ENCODE data around the gene PCK1. TPM values are rescaled to one million over a fixed set of nuclear protein-coding genes. Genes with fewer than 3 reads are reported as not detected.

Gene PCK1
- total and polyA plus RNA-seq, 2 experiments from 2014 or later, result not detected

DNA sequence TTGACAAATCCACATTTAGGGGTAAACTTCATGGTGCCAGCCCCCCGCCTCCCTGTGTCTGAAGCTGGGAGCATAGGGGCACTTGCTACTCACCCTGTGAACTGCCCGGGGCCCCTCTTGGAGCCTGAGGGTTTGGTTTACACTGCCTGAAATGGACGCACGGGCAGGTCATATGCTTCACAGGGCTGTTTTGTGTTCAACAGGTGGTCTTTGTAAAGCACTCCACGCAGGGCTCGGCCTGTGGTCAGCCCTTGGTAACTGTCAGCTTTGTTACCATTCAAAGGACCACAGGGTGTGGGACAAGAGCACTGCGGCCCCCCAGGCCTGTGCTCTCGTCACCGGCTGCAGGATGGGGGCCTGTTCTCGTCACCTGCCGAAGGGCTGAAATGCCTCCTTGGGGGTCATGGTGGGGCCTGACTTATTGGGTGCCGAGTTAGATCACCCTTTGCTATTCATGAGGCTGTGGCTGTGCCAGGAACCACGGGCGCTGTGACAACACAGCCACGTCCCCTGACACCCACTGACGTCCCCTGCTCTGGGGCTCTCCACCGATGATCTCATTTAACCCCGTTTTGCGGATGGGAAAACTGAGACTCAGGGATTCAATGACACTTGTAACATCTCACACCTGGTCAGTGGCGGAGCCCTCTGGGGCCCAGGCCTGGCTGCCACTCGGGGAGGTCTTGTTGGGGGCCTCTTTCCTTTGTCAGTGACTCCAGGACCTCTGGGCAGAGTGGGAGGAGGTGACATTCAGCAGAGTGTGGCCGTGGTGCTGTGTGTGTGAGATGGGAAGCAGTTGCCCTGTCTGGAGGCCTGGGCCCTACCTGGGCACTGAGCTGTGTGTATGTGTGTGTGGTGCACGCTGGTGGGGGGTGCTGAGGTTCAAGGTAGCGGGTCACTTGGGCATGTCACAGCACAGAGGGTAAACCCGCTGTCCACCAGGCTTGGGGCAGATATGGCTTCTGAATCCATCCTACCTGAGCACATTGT, 34.4 kb downstream of the PCK1 start:
- H3K9me3 ChIP-seq (ENCODE audit: low read depth), result no peaks in the 10 kb centered on the region
- no peak overlapping the region for H3K4me2 ChIP-seq (ENCODE audit: unreplicated experiment)
- H3K27ac ChIP-seq, result no peak overlapping the region
- 77% methylated on average over 23 to 25 of the region's 25 CpGs for WGBS, 2 experiments (ENCODE audit: low coverage in 1 of 2, low lambda C conversion rate in 2 of 2, missing lambda C conversion rate in 2 of 2)
- no peaks in the 10 kb centered on the region for H3K4me1 ChIP-seq (ENCODE audit: insufficient read depth)
- no peaks in the 10 kb centered on the region for H3F3A ChIP-seq (ENCODE audit: insufficient read depth)
- H3K79me2 ChIP-seq (ENCODE audit: insufficient read depth), result no peaks in the 10 kb centered on the region
- H3K9ac ChIP-seq, result no peak overlapping the region
- in situ Hi-C loops (cut with MboI), result no loop called here
- no peak overlapping the region for H2AFZ ChIP-seq
- no peaks in the 10 kb centered on the region for H3K36me3 ChIP-seq (ENCODE audit: low read depth)
- no peaks in the 10 kb centered on the region for H3K27me3 ChIP-seq (replicated peaks; ENCODE audit: insufficient read depth)
- H3K4me3 ChIP-seq, result no peak overlapping the region
- TF ChIP-seq EZH2phosphoT487 (IDR thresholded peaks at IDR 0.05; ENCODE audit: insufficient read depth, low read depth) (no peak), EZH2 (IDR thresholded peaks at IDR 0.05; ENCODE audit: insufficient read depth, poor library complexity, severe bottlenecking) (no peak)
- no peak for DNase-seq
- H3K9me2 ChIP-seq (ENCODE audit: insufficient read depth), result no peaks in the 10 kb centered on the region
- no peaks in the 10 kb centered on the region for H4K20me1 ChIP-seq (ENCODE audit: insufficient read depth)

DNA sequence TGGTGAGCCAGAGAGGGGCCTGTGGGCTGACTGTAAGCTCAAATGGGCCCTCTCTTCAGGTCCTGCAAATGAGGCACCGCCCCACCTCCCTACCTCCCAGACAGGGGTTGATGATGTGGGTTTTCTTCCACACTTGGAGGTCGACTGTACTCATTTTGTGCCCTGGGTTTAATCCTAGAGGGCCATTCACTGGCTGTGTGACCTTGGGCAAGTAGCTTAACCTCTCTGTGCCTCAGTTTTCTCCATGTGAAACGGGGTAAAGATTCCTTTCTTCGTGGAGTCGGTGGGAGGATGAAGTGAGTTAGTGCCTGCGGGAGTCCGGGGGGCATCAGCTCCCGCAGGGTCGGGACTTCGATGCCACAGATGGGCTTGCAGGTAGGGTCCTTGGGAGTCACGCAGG, 35.4 kb downstream of the PCK1 start:
- Histone ChIP-seq H3K4me3 (no peak overlapping the region), H4K20me1 (ENCODE audit: insufficient read depth) (no peaks in the 10 kb centered on the region), H2AFZ (no peak overlapping the region), H3K79me2 (ENCODE audit: insufficient read depth) (no peaks in the 10 kb centered on the region), H3K27me3 (replicated peaks; ENCODE audit: insufficient read depth) (no peaks in the 10 kb centered on the region), H3K4me1 (ENCODE audit: insufficient read depth) (no peaks in the 10 kb centered on the region), H3K9me3 (ENCODE audit: low read depth) (no peaks in the 10 kb centered on the region), H3K27ac (no peak overlapping the region), H3K4me2 (ENCODE audit: unreplicated experiment) (no peak overlapping the region), H3K9ac (no peak overlapping the region), H3K9me2 (ENCODE audit: insufficient read depth) (no peaks in the 10 kb centered on the region), H3F3A (ENCODE audit: insufficient read depth) (no peaks in the 10 kb centered on the region), H3K36me3 (ENCODE audit: low read depth) (no peaks in the 10 kb centered on the region)
- DNase-seq, result no peak
- no peak for TF ChIP-seq EZH2 (IDR thresholded peaks at IDR 0.05; ENCODE audit: insufficient read depth, poor library complexity, severe bottlenecking)
- TF ChIP-seq EZH2phosphoT487 (IDR thresholded peaks at IDR 0.05; ENCODE audit: insufficient read depth, low read depth), result no peak
- WGBS, 2 experiments (ENCODE audit: low coverage in 1 of 2, low lambda C conversion rate in 2 of 2, missing lambda C conversion rate in 2 of 2), result 48 to 52% methylated on average over 11 of the region's 11 CpGs
- in situ Hi-C loops (cut with MboI), result no loop called here

GRCh38 chr20:57596998-57597939, 36.4 kb downstream of the PCK1 start:
- TF ChIP-seq EZH2 (IDR thresholded peaks at IDR 0.05; ENCODE audit: insufficient read depth, poor library complexity, severe bottlenecking), result no peak
- TF ChIP-seq EZH2phosphoT487 (IDR thresholded peaks at IDR 0.05; ENCODE audit: insufficient read depth, low read depth), result no peak
- H4K20me1 ChIP-seq (ENCODE audit: insufficient read depth), result no peaks in the 10 kb centered on the region
- peak; percentile 77 for DNase-seq
- no peak overlapping the region for H3K27ac ChIP-seq
- WGBS, 2 experiments (ENCODE audit: low coverage in 1 of 2, low lambda C conversion rate in 2 of 2, missing lambda C conversion rate in 2 of 2), result 22 to 24% methylated on average over 33 to 35 of the region's 39 CpGs
- in situ Hi-C loops (cut with MboI), result no loop called here
- no peak overlapping the region for H3K4me3 ChIP-seq
- no peaks in the 10 kb centered on the region for H3K4me1 ChIP-seq (ENCODE audit: insufficient read depth)
- no peak overlapping the region for H3K4me2 ChIP-seq (ENCODE audit: unreplicated experiment)
- H3K79me2 ChIP-seq (ENCODE audit: insufficient read depth), result no peaks in the 10 kb centered on the region
- no peak overlapping the region for H2AFZ ChIP-seq
- no peaks in the 10 kb centered on the region for H3F3A ChIP-seq (ENCODE audit: insufficient read depth)
- H3K9ac ChIP-seq, result no peak overlapping the region
- H3K9me2 ChIP-seq (ENCODE audit: insufficient read depth), result no peaks in the 10 kb centered on the region
- no peaks in the 10 kb centered on the region for H3K36me3 ChIP-seq (ENCODE audit: low read depth)
- no peaks in the 10 kb centered on the region for H3K9me3 ChIP-seq (ENCODE audit: low read depth)
- no peaks in the 10 kb centered on the region for H3K27me3 ChIP-seq (replicated peaks; ENCODE audit: insufficient read depth)

GRCh38 chr20:57598060-57598459, 37.1 kb downstream of the PCK1 start:
- no peaks in the 10 kb centered on the region for H3K27me3 ChIP-seq (replicated peaks; ENCODE audit: insufficient read depth)
- 70 to 72% methylated on average over 2 to 10 of the region's 10 CpGs for WGBS, 2 experiments (ENCODE audit: low coverage in 1 of 2, low lambda C conversion rate in 2 of 2, missing lambda C conversion rate in 2 of 2)
- no peaks in the 10 kb centered on the region for H3K79me2 ChIP-seq (ENCODE audit: insufficient read depth)
- no peaks in the 10 kb centered on the region for H3K9me3 ChIP-seq (ENCODE audit: low read depth)
- H3K4me1 ChIP-seq (ENCODE audit: insufficient read depth), result no peaks in the 10 kb centered on the region
- H2AFZ ChIP-seq, result no peak overlapping the region
- H3K36me3 ChIP-seq (ENCODE audit: low read depth), result no peaks in the 10 kb centered on the region
- H3K27ac ChIP-seq, result no peak overlapping the region
- no peak overlapping the region for H3K9ac ChIP-seq
- no peak overlapping the region for H3K4me2 ChIP-seq (ENCODE audit: unreplicated experiment)
- no peaks in the 10 kb centered on the region for H3F3A ChIP-seq (ENCODE audit: insufficient read depth)
- H3K4me3 ChIP-seq, result no peak overlapping the region
- in situ Hi-C loops (cut with MboI), result no loop called here
- no peaks in the 10 kb centered on the region for H4K20me1 ChIP-seq (ENCODE audit: insufficient read depth)
- no peak for TF ChIP-seq EZH2 (IDR thresholded peaks at IDR 0.05; ENCODE audit: insufficient read depth, poor library complexity, severe bottlenecking)
- TF ChIP-seq EZH2phosphoT487 (IDR thresholded peaks at IDR 0.05; ENCODE audit: insufficient read depth, low read depth), result no peak
- no peaks in the 10 kb centered on the region for H3K9me2 ChIP-seq (ENCODE audit: insufficient read depth)
- no peak for DNase-seq

Measured in GM23248 (cell line).